LNCAP (cell line): ENCODE data around the gene KRTAP19-5.

Source experiments
- TF ChIP-seq, protein P1 (sequence below): fragments of 450-650 bp; IDR thresholded peaks from 2 replicates; pipeline ENCODE4 v1.5.1; 2017; ENCODE audit warnings: mild to moderate bottlenecking

KRTAP19-5 gene

DNA sequence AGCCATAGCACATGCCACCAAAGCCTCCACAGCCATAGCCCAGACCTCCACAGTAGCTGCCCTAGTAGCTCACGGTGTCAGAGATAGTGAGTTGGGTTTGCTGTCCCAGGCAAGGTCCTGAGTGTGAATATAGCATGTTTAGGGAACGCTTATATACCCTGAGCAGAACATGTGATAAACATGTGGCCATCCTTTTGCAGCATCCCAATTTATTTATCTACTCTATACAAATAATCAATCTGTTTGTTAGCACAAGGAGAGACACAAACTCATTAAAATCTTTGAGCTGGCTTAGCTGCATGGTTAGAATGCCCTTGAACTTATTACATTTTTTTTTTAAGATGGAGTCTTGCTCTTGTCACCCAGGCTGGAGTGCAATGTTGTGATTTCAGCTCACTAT is 14.6 kb downstream of the KRTAP19-5 start, which contains the start of gene KRTAP19-2:
TSS of gene KRTAP19-2 (minus strand) at position 101 of the 400 bp plus-strand sequence. CDS start at position 13, 88 bp downstream.
- TF ChIP-seq, protein P1, sequence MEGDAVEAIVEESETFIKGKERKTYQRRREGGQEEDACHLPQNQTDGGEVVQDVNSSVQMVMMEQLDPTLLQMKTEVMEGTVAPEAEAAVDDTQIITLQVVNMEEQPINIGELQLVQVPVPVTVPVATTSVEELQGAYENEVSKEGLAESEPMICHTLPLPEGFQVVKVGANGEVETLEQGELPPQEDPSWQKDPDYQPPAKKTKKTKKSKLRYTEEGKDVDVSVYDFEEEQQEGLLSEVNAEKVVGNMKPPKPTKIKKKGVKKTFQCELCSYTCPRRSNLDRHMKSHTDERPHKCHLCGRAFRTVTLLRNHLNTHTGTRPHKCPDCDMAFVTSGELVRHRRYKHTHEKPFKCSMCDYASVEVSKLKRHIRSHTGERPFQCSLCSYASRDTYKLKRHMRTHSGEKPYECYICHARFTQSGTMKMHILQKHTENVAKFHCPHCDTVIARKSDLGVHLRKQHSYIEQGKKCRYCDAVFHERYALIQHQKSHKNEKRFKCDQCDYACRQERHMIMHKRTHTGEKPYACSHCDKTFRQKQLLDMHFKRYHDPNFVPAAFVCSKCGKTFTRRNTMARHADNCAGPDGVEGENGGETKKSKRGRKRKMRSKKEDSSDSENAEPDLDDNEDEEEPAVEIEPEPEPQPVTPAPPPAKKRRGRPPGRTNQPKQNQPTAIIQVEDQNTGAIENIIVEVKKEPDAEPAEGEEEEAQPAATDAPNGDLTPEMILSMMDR, result no peak

DNA sequence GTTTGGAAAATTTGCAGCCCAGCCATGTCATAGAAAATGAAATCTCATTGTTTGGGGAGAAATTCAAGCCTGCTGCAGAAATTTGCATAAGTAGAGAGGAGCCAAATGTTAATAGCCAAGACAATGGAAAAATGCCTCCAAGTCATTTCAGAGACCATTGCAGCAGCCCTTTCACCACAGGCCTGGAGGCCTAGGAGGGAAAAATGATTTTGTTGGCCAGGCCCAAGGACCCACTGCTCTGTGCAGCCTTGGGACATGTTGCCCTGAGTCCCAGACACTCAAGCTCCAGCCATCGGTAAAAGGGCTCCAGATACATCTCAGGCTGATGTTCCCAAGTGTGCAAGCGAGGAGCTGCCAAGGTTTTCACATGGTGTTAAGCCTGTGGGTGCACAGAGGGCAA is 15.8 kb downstream of the KRTAP19-5 start:
- TF ChIP-seq, protein P1, result no peak

DNA sequence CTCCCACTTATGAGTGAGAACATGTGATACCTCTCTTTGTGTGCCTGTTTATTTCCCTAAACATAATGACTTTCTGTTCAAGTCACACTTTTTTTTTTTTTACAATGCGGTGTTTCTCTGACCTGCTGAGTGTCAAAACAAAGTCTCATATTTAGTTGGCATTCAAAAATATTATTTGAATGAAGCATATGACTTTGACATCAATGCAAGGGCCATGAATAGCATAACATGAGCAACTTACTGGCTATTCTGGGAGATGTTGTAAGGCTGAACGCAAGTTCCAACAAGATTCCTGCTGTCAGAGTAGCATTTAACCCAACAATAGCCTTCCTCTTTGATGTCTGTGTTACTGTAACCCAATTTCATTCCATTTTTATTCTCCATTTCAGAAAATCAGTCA is 19.8 kb downstream of the KRTAP19-5 start:
- TF ChIP-seq, protein P1, result no peak

DNA sequence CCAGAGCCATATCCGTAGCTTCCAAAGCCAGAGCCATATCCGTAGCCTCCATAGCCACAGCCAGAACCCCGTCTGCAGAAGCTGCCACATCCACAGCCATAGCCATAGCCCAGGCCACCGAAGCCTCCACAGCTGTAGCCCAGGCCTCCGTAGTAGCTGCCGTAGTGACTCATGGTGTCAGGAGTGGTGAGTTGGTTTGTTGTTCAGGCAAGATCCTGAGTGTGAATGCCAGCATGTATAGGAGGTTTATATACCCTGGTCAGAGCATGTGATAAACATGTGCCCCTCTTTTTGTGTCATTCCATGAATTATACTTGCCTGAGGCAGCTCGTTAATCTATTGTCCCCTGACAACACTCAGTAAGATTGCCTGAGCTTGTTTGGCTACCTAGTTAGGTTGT is 21.8 kb downstream of the KRTAP19-5 start, which contains the start of gene KRTAP19-1:
TSS of gene KRTAP19-1 (minus strand) at position 223 of the 400 bp plus-strand sequence. CDS start at position 173, 50 bp downstream.
- TF ChIP-seq, protein P1, result no peak

DNA sequence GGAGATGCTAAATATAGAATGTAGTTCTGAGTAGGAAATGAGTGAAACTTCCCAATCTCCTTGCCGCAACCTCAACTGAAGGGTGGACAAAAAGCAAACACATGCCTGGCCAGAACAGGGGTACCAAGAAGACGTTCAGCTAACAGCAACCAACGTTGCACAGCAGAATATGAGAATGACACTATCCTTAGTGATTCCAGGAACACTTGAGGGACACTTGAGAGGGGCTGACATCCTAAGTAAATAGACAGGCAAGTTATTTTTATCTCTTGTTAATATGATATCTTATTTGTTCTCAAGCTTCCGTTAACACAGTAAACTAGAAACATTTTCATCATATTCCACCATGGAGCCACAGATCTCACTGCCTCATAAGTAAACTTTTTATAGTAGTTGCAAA is 22.7 kb downstream of the KRTAP19-5 start:
- TF ChIP-seq, protein P1, result no peak

DNA sequence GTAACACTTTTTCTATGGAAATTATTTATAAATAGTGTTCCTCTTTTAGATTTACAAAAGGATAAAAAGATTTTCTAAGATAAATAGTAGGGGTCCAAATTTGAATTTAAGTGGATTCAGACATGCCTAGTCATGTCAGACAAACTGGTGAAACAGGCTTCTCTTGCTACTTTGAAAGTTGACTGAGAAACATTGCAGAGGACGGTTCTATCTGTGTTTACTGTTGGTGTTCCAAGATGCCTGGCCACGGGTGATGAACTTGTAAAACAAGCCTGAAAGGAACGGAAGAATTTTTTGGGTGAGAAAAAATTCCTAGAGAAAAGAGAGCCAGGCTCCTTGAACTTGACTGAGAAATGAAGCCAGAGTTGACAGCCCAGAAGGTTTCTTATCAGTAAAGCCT is 23.9 kb downstream of the KRTAP19-5 start:
- TF ChIP-seq, protein P1, result no peak

DNA sequence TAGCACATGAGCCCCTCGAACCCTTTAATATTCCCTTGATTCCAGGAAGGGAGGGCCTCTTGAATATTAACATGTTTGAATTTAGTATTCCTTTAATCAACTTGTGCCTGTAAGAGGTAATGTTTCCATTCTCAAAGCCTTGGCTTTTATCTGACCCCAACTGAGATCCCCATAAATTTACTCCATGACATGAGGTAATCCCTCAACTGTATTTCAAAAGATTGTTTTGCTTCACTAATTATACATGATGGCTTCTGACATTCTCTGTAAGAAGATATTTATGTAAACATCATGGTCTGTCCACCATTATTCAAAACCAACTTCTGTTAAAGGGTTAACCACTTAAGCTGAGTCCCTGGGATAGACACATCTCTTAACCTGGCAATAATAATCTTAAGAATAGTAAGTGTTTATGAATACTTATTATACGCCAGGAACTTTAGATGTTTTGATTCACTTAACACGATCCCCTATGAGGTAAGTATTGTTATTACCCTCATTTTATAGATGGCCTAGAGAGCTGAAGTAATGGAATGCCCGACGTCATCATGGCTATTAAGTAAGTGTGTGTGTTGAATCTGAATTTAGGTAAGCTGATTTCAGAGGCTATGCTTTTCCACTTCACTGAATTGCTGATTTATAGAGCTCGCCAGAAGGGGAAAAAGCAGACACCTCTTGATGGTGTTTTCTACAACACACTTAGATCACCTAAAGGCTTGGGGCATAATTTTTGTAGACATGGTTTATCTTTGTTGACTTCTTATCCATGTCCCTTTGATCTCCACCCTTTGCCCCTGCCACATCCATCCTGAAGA is 32.8 kb downstream of the KRTAP19-5 start:
- TF ChIP-seq, protein P1, result no peak
